Measurements from ENCODE around the gene ARHGAP23.
"Not testable (repeated sequence)": the region's sequence is repeated elsewhere in the genome, so short reads cannot be mapped to it uniquely, and the experiment has no call there.

ARHGAP23 gene

GRCh38 chr17:38507436-38507835 lies 79.2 kb downstream of the ARHGAP23 start:
- no peak for DNase-seq (ENCODE audit: low read depth)
- H3K4me3 ChIP-seq (ENCODE audit: low read depth, low read length), result no peak overlapping the region

- no peak for DNase-seq (ENCODE audit: low read depth)
- H3K4me3 ChIP-seq (ENCODE audit: low read depth, low read length), result no peak overlapping the region
Measured at GRCh38 chr17:38507921-38508569, 79.8 kb downstream of the ARHGAP23 start.

- H3K4me3 ChIP-seq (ENCODE audit: low read depth, low read length), result no peak overlapping the region
- no peak for DNase-seq (ENCODE audit: low read depth)
Measured at GRCh38 chr17:38508570-38508950, 80.3 kb downstream of the ARHGAP23 start.

- peak; percentile 67 for DNase-seq (ENCODE audit: low read depth)
- peak overlapping the region; percentile 18 for H3K4me3 ChIP-seq (ENCODE audit: low read depth, low read length)
Measured at GRCh38 chr17:38508954-38509771, 80.9 kb downstream of the ARHGAP23 start.

GRCh38 chr17:38509772-38510420 lies 81.6 kb downstream of the ARHGAP23 start:
- peak overlapping the region; percentile 18 for H3K4me3 ChIP-seq (ENCODE audit: low read depth, low read length)

GRCh38 chr17:38510421-38511149 lies 82.3 kb downstream of the ARHGAP23 start:
- peak overlapping the region; percentile 13 for H3K4me3 ChIP-seq (ENCODE audit: low read depth, low read length)
- no peak for DNase-seq (ENCODE audit: low read depth)

More at GRCh38 chr17:38509772-38510420, 81.6 kb downstream of the ARHGAP23 start:
- DNase-seq (ENCODE audit: low read depth), result no peak

- H3K4me3 ChIP-seq (ENCODE audit: low read depth, low read length), result no peak overlapping the region
- peak; percentile 31 for DNase-seq (ENCODE audit: low read depth)
Measured at GRCh38 chr17:38511150-38512108, 83.2 kb downstream of the ARHGAP23 start.

- DNase-seq (ENCODE audit: low read depth), result no peak
- H3K4me3 ChIP-seq (ENCODE audit: low read depth, low read length), result no peak overlapping the region
Measured at GRCh38 chr17:38512473-38513058, 84.3 kb downstream of the ARHGAP23 start.

GRCh38 chr17:38526526-38526925 lies 98.3 kb downstream of the ARHGAP23 start:
- H3K4me3 ChIP-seq (ENCODE audit: low read depth, low read length); DNase-seq (ENCODE audit: low read depth): not testable (repeated sequence)

GRCh38 chr17:38528141-38528540 lies 99.9 kb downstream of the ARHGAP23 start:
- not testable (repeated sequence) for H3K4me3 ChIP-seq (ENCODE audit: low read depth, low read length); DNase-seq (ENCODE audit: low read depth)

GRCh38 chr17:38530856-38531255 lies 102.6 kb downstream of the ARHGAP23 start:
- not testable (repeated sequence) for DNase-seq (ENCODE audit: low read depth); H3K4me3 ChIP-seq (ENCODE audit: low read depth, low read length)

- not testable (repeated sequence) for H3K4me3 ChIP-seq (ENCODE audit: low read depth, low read length); DNase-seq (ENCODE audit: low read depth)
Measured at GRCh38 chr17:38531761-38532160, 103.5 kb downstream of the ARHGAP23 start.

- DNase-seq (ENCODE audit: low read depth), result no peak
Measured at GRCh38 chr17:38532451-38532850, 104.2 kb downstream of the ARHGAP23 start.

GRCh38 chr17:38533241-38533640 lies 105.0 kb downstream of the ARHGAP23 start:
- no peak overlapping the region for H3K4me3 ChIP-seq (ENCODE audit: low read depth, low read length)
- no peak for DNase-seq (ENCODE audit: low read depth)

More at GRCh38 chr17:38532451-38532850, 104.2 kb downstream of the ARHGAP23 start:
- no peak overlapping the region for H3K4me3 ChIP-seq (ENCODE audit: low read depth, low read length)

GRCh38 chr17:38533866-38534497 lies 105.7 kb downstream of the ARHGAP23 start:
- DNase-seq (ENCODE audit: low read depth), result no peak
- no peak overlapping the region for H3K4me3 ChIP-seq (ENCODE audit: low read depth, low read length)

- no peak overlapping the region for H3K4me3 ChIP-seq (ENCODE audit: low read depth, low read length)
- DNase-seq (ENCODE audit: low read depth), result no peak
Measured at GRCh38 chr17:38534498-38534885, 106.2 kb downstream of the ARHGAP23 start.

- DNase-seq (ENCODE audit: low read depth), result no peak
- H3K4me3 ChIP-seq (ENCODE audit: low read depth, low read length), result no peak overlapping the region
Measured at GRCh38 chr17:38535886-38536285, 107.6 kb downstream of the ARHGAP23 start.

GRCh38 chr17:38536661-38537060 lies 108.4 kb downstream of the ARHGAP23 start:
- no peak overlapping the region for H3K4me3 ChIP-seq (ENCODE audit: low read depth, low read length)
- no peak for DNase-seq (ENCODE audit: low read depth)
